ENCODE measurements around the gene SAT2. TPM values are rescaled to one million over a fixed set of nuclear protein-coding genes. Genes with fewer than 3 reads are reported as not detected.
A peak's percentile ranks its signal among the peaks of the same experiment; 100 is the strongest.
"Not testable (repeated sequence)": the region's sequence is repeated elsewhere in the genome, so short reads cannot be mapped to it uniquely, and the experiment has no call there.

Gene SAT2
- total RNA-seq, 1 experiment from 2014 or later: 17.6 TPM

- H3K27ac ChIP-seq: no peak overlapping the region
- DNase-seq: no peak
- H3K27me3 ChIP-seq: no peaks in the 10 kb centered on the region
- no peak overlapping the region for H3K4me3 ChIP-seq
- no peaks in the 10 kb centered on the region for H3K36me3 ChIP-seq
- no peaks in the 10 kb centered on the region for H3K4me1 ChIP-seq
- H3K9me3 ChIP-seq (replicated peaks): no peaks in the 10 kb centered on the region
Measured at GRCh38 chr17:7623661-7624060, 4.0 kb downstream of the SAT2 start.

GRCh38 chr17:7620835-7621234 is 6.8 kb downstream of the SAT2 start:
- Histone ChIP-seq H3K36me3 (no peaks in the 10 kb centered on the region), H3K27me3 (no peaks in the 10 kb centered on the region), H3K4me3 (no peak overlapping the region), H3K4me1 (no peaks in the 10 kb centered on the region), H3K27ac (no peak overlapping the region), H3K9me3 (replicated peaks) (no peaks in the 10 kb centered on the region)
- no peak for DNase-seq

GRCh38 chr17:7618608-7619007 is 9.0 kb downstream of the SAT2 start:
- no peaks in the 10 kb centered on the region for H3K36me3 ChIP-seq
- no peak for DNase-seq
- no peaks in the 10 kb centered on the region for H3K9me3 ChIP-seq (replicated peaks)
- peaks cover 3% of the 10 kb centered on the region; the same call in 1 of the 2 replicates for H3K4me1 ChIP-seq
- H3K27me3 ChIP-seq: no peaks in the 10 kb centered on the region
- no peak overlapping the region for H3K4me3 ChIP-seq
- no peak overlapping the region for H3K27ac ChIP-seq

GRCh38 chr17:7615265-7615747 is 12.3 kb downstream of the SAT2 start:
- H3K27ac ChIP-seq: no peak overlapping the region
- H3K4me1 ChIP-seq: peaks cover 6% of the 10 kb centered on the region; the same call in 1 of the 2 replicates
- no peaks in the 10 kb centered on the region for H3K36me3 ChIP-seq
- DNase-seq: no peak
- H3K4me3 ChIP-seq: peak overlapping the region; percentile 41
- H3K27me3 ChIP-seq: no peaks in the 10 kb centered on the region
- H3K9me3 ChIP-seq (replicated peaks): no peaks in the 10 kb centered on the region

- Histone ChIP-seq H3K27ac (peak within 1 kb of the TSS; percentile 58), H3K4me1 (peaks cover 6% of the 10 kb centered on the region; the same call in 1 of the 2 replicates), H3K9me3 (replicated peaks) (no peaks in the 10 kb centered on the region), H3K36me3 (no peaks in the 10 kb centered on the region), H3K27me3 (no peaks in the 10 kb centered on the region), H3K4me3 (peak within 1 kb of the TSS; percentile 83)
- peak; percentile 98 for DNase-seq
Measured at GRCh38 chr17:7614425-7615264, 13.0 kb downstream of the SAT2 start, which contains the start of gene FXR2. TSS of gene FXR2 (minus strand) at chr17:7614897. CDS start at chr17:7614532, 365 bp downstream.

GRCh38 chr17:7613769-7614424 is 13.7 kb downstream of the SAT2 start:
- Histone ChIP-seq H3K27me3 (no peaks in the 10 kb centered on the region), H3K4me1 (peaks cover 6% of the 10 kb centered on the region; the same call in 1 of the 2 replicates), H3K4me3 (peak overlapping the region; percentile 83), H3K9me3 (replicated peaks) (no peaks in the 10 kb centered on the region), H3K27ac (peak overlapping the region; percentile 58), H3K36me3 (no peaks in the 10 kb centered on the region)
- DNase-seq: peak in 1 of 2 experiments; percentile 7

- no peak for DNase-seq
- no peaks in the 10 kb centered on the region for H3K36me3 ChIP-seq
- peaks cover 6% of the 10 kb centered on the region; the same call in 1 of the 2 replicates for H3K4me1 ChIP-seq
- no peak overlapping the region for H3K27ac ChIP-seq
- H3K9me3 ChIP-seq (replicated peaks): no peaks in the 10 kb centered on the region
- H3K4me3 ChIP-seq: no peak overlapping the region
- H3K27me3 ChIP-seq: no peaks in the 10 kb centered on the region
Measured at GRCh38 chr17:7612294-7612640, 15.4 kb downstream of the SAT2 start.

GRCh38 chr17:7611635-7612293 is 15.9 kb downstream of the SAT2 start:
- Histone ChIP-seq H3K4me1 (peaks cover 6% of the 10 kb centered on the region; the same call in 1 of the 2 replicates), H3K36me3 (no peaks in the 10 kb centered on the region), H3K27ac (no peak overlapping the region), H3K9me3 (replicated peaks) (no peaks in the 10 kb centered on the region), H3K27me3 (no peaks in the 10 kb centered on the region), H3K4me3 (no peak overlapping the region)
- DNase-seq: no peak

- DNase-seq: no peak
- Histone ChIP-seq H3K4me3 (no peak overlapping the region), H3K27ac (no peak overlapping the region), H3K27me3 (no peaks in the 10 kb centered on the region), H3K9me3 (replicated peaks) (no peaks in the 10 kb centered on the region), H3K36me3 (no peaks in the 10 kb centered on the region), H3K4me1 (peaks cover 6% of the 10 kb centered on the region; the same call in 1 of the 2 replicates)
Measured at GRCh38 chr17:7610641-7611040, 17.0 kb downstream of the SAT2 start.

GRCh38 chr17:7606280-7606679 is 21.3 kb downstream of the SAT2 start:
- Histone ChIP-seq H3K27me3 (no peaks in the 10 kb centered on the region), H3K27ac (no peak overlapping the region), H3K4me3 (no peak overlapping the region), H3K36me3 (peaks cover 2% of the 10 kb centered on the region; the same call in 1 of the 2 replicates), H3K4me1 (no peaks in the 10 kb centered on the region), H3K9me3 (replicated peaks) (no peaks in the 10 kb centered on the region)
- DNase-seq: no peak

GRCh38 chr17:7597561-7597960 is 30.1 kb downstream of the SAT2 start:
- not testable (repeated sequence) for H3K27me3 ChIP-seq; DNase-seq; H3K27ac ChIP-seq; H3K4me3 ChIP-seq; H3K4me1 ChIP-seq; H3K9me3 ChIP-seq (replicated peaks)
- peaks cover 29% of the 10 kb centered on the region for H3K36me3 ChIP-seq

- H3K27me3 ChIP-seq: no peaks in the 10 kb centered on the region
- 0 out of 2 replicates have a peak, but pooled peaks cover 2% of the 10 kb centered on the region for H3K4me1 ChIP-seq
- no peak overlapping the region for H3K27ac ChIP-seq
- H3K36me3 ChIP-seq: peaks cover 37% of the 10 kb centered on the region
- H3K4me3 ChIP-seq: no peak overlapping the region
- no peak for DNase-seq
- no peaks in the 10 kb centered on the region for H3K9me3 ChIP-seq (replicated peaks)
Measured at GRCh38 chr17:7593296-7593695, 34.3 kb downstream of the SAT2 start.

GRCh38 chr17:7592422-7593021 is 35.1 kb downstream of the SAT2 start:
- no peaks in the 10 kb centered on the region for H3K9me3 ChIP-seq (replicated peaks)
- no peak overlapping the region for H3K4me3 ChIP-seq
- H3K4me1 ChIP-seq: 0 out of 2 replicates have a peak, but pooled peaks cover 2% of the 10 kb centered on the region
- peaks cover 37% of the 10 kb centered on the region for H3K36me3 ChIP-seq
- H3K27me3 ChIP-seq: no peaks in the 10 kb centered on the region
- DNase-seq: no peak
- H3K27ac ChIP-seq: no peak overlapping the region

GRCh38 chr17:7591596-7591995 is 36.0 kb downstream of the SAT2 start:
- no peaks in the 10 kb centered on the region for H3K27me3 ChIP-seq
- peaks cover 37% of the 10 kb centered on the region for H3K36me3 ChIP-seq
- DNase-seq: no peak
- no peaks in the 10 kb centered on the region for H3K9me3 ChIP-seq (replicated peaks)
- 0 out of 2 replicates have a peak, but pooled peaks cover 2% of the 10 kb centered on the region for H3K4me1 ChIP-seq
- H3K27ac ChIP-seq: no peak overlapping the region
- H3K4me3 ChIP-seq: no peak overlapping the region

Data from SJCRH30 (cell line).